Measurements from ENCODE around the gene TRPM4.
"Not testable (repeated sequence)": the region's sequence is repeated elsewhere in the genome, so short reads cannot be mapped to it uniquely, and the experiment has no call there.

Gene TRPM4

GRCh38 chr19:49222011-49222410, 64.4 kb downstream of the TRPM4 start:
- no peak overlapping the region for H3K4me2 ChIP-seq
- H3K9me3 ChIP-seq, result no peaks in the 10 kb centered on the region
- H3K9ac ChIP-seq, result no peak overlapping the region
- TF ChIP-seq Cebpa-rat (IDR thresholded peaks at IDR 0.05), result no peak
- peaks cover 22% of the 10 kb centered on the region for H3K4me1 ChIP-seq
- H3K36me3 ChIP-seq, result no peaks in the 10 kb centered on the region
- no peaks in the 10 kb centered on the region for H4K20me1 ChIP-seq
- H3K4me3 ChIP-seq, result no peak overlapping the region
- H3K27ac ChIP-seq, result no peak overlapping the region
- no peaks in the 10 kb centered on the region for H3K27me3 ChIP-seq

DNA sequence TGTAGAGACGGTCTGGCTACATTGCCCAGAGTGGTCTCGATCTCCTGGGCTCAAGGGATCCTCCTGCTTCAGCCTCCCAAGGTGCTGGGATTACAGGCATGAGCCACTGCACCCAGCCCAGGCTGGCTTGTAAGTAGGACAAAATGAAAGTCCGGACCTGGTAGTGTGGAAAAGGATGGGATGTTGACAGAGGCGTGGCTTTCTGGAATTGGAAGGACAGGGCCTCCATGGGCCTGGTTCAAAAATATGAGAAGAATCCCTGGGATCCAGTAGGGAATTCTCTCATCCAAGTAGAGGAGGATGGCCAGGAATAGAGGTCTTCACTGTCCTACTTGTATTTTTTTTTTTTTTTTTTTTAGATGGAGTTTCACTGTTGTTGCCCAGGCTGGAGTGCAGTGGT, 64.9 kb downstream of the TRPM4 start:
- TF ChIP-seq Cebpa-rat (IDR thresholded peaks at IDR 0.05), result no peak
- Histone ChIP-seq H3K9ac (no peak overlapping the region), H3K27me3 (no peaks in the 10 kb centered on the region)

DNA sequence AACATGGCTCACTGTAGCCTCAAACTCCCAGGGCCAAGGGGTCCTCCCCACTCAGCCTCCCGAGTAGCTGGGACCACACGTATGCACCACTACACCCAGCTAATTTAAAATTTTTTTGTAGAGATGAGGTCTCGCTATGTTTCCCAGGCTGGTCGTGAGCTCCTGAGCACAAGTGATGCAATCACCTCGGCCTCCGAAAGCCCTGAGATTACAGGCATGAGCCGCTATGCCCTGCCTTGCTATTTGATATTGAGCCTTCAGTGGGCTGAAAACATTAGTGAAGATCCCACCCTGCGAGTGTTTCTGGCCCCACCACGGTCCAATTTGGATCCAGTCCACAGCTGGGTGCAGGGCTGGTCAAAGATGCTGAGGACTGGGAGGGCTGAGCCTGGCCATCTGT, 65.9 kb downstream of the TRPM4 start:
- no peak overlapping the region for H3K27ac ChIP-seq
- no peak for TF ChIP-seq Cebpa-rat (IDR thresholded peaks at IDR 0.05)
- no peaks in the 10 kb centered on the region for H3K9me3 ChIP-seq
- H4K20me1 ChIP-seq, result no peaks in the 10 kb centered on the region
- H3K4me2 ChIP-seq, result no peak overlapping the region
- no peak overlapping the region for H3K9ac ChIP-seq
- peaks cover 22% of the 10 kb centered on the region for H3K4me1 ChIP-seq
- no peak overlapping the region for H3K4me3 ChIP-seq
- H3K27me3 ChIP-seq, result no peaks in the 10 kb centered on the region
- H3K36me3 ChIP-seq, result no peaks in the 10 kb centered on the region

More for the DNA sequence above, 64.9 kb downstream of the TRPM4 start:
- Histone ChIP-seq H3K4me3 (no peak overlapping the region), H3K9me3 (no peaks in the 10 kb centered on the region), H3K4me2 (no peak overlapping the region), H3K27ac (no peak overlapping the region), H3K36me3 (no peaks in the 10 kb centered on the region), H3K4me1 (peaks cover 22% of the 10 kb centered on the region), H4K20me1 (no peaks in the 10 kb centered on the region)

DNA sequence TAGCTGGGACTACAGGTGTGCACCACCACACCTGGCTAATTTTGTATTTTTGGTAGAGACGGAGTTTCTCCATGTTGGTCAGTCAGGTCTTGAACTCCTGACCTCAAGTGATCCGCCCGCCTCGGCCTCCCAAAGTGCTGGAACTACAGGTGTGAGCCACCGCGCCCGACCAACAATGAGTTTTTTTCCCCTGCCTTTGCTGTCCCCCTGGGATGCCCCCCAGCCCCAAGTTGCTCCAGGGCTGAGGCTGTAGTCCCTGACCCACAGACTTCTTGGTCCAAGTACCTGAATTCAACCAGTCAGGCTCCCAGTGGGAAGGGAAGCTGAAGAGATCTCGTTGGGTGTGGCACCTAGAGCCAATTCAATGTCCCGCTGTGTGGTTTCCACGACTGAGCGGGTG, 66.8 kb downstream of the TRPM4 start:
- H4K20me1 ChIP-seq, H3K27me3 ChIP-seq, H3K9ac ChIP-seq, H3K36me3 ChIP-seq, H3K4me2 ChIP-seq, H3K27ac ChIP-seq, H3K4me3 ChIP-seq, H3K9me3 ChIP-seq: not testable (repeated sequence)
- peaks cover 22% of the 10 kb centered on the region for H3K4me1 ChIP-seq

DNA sequence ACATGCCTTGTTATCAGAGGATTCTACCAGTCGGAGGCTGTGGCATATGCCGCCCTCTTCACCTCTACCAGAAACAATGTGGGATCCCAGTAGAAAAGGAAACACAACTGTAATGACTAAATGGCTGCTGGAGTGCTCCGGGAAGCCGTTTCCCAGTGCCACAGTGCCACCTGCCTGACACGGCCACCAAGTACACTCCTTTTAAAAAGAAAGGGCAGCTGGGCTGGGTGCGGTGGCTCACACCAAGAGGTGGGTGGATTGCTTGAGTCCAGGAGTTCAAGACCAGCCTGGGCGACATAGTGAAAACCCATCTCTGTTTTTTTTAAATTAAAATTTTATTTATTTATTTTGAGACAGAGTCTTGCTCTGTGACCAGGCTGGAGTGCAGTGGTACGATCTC, 67.3 kb downstream of the TRPM4 start:
- Histone ChIP-seq H3K9ac (no peak overlapping the region), H3K9me3 (no peaks in the 10 kb centered on the region), H4K20me1 (no peaks in the 10 kb centered on the region), H3K4me1 (peaks cover 22% of the 10 kb centered on the region), H3K27ac (no peak overlapping the region), H3K4me2 (no peak overlapping the region), H3K4me3 (no peak overlapping the region), H3K27me3 (no peaks in the 10 kb centered on the region), H3K36me3 (no peaks in the 10 kb centered on the region)
- TF ChIP-seq Cebpa-rat (IDR thresholded peaks at IDR 0.05), result no peak

DNA sequence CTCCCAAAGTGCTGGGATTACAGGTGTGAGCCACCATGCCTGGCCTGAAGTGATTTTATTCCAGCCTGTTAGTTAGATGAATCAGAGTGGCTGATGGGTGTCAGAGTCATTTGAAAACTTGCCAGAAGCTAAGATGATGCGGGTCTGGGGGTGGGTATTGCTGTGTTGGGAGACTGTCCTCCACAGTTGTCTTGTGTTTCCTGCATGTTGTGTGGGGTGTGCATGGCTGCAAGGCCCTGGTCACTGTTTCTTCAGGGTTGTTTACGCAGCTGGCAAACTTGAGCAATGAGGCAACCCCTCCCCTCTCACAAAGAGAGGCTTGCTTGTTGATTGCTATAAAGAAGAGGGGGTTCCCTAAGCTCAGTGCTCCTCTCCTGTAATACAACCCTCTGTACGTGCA, 71.8 kb downstream of the TRPM4 start:
- no peaks in the 10 kb centered on the region for H3K27me3 ChIP-seq

GRCh38 chr19:49231389-49231788, 73.8 kb downstream of the TRPM4 start:
- no peak for TF ChIP-seq Cebpa-rat (IDR thresholded peaks at IDR 0.05)
- Histone ChIP-seq H3K4me1 (peaks cover 12% of the 10 kb centered on the region), H4K20me1 (no peaks in the 10 kb centered on the region), H3K27me3 (no peaks in the 10 kb centered on the region), H3K9me3 (no peaks in the 10 kb centered on the region), H3K4me2 (peak overlapping the region; percentile 28), H3K36me3 (no peaks in the 10 kb centered on the region), H3K9ac (no peak overlapping the region), H3K4me3 (no peak overlapping the region), H3K27ac (no peak overlapping the region)

More for the DNA sequence above, 71.8 kb downstream of the TRPM4 start:
- Histone ChIP-seq H3K27ac (no peak overlapping the region), H4K20me1 (no peaks in the 10 kb centered on the region), H3K4me3 (no peak overlapping the region), H3K4me1 (peaks cover 31% of the 10 kb centered on the region), H3K9ac (no peak overlapping the region), H3K4me2 (no peak overlapping the region), H3K9me3 (no peaks in the 10 kb centered on the region), H3K36me3 (no peaks in the 10 kb centered on the region)
- no peak for TF ChIP-seq Cebpa-rat (IDR thresholded peaks at IDR 0.05)

DNA sequence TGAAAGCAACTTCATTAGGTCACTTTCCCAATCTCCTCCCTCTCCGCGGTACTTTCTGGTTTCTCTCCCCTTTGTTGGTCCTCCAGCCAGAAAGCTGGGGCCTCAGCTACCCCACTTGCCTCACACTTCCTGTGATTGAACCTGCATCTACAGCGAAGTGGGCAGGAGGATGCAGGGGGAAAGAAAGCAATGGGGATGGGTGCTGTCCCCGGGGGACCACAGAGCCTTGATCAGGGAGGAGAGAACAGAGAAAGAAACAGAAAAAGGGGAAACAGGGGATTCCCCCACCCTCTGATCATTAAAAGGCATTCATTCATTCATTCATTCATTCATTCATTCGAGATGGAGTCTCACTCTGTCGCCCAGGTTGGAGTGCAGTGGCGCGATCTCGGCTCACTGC, 74.2 kb downstream of the TRPM4 start:
- Histone ChIP-seq H3K36me3 (no peaks in the 10 kb centered on the region), H4K20me1 (no peaks in the 10 kb centered on the region), H3K9ac (no peak overlapping the region), H3K27me3 (no peaks in the 10 kb centered on the region), H3K9me3 (no peaks in the 10 kb centered on the region), H3K4me3 (no peak overlapping the region), H3K4me1 (peaks cover 10% of the 10 kb centered on the region; the same call in 1 of the 2 replicates), H3K4me2 (peak overlapping the region; percentile 28), H3K27ac (no peak overlapping the region)
- TF ChIP-seq Cebpa-rat (IDR thresholded peaks at IDR 0.05), result no peak

DNA sequence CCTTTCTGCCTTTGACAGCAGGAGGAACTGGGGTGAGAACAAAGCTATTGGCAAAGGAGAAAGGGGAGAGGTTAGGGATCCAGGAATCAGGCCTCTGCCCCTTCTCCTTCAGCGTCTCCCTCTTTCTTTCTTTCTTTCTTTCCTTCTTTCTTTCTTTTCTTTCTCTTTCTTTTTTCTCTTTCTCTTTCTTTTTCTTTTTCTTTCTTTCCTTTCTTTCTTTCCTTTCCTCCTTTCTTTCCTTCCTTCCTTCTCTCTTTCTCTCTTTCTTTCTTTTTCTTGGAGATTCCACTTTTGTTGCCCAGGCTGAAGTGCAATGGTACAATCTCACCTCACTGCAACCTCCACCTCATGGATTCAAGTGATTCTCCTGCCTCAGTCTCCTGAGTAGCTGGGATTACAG, 75.6 kb downstream of the TRPM4 start:
- Histone ChIP-seq H3K27ac (no peak overlapping the region), H4K20me1 (no peaks in the 10 kb centered on the region)

GRCh38 chr19:49241769-49242168, 84.2 kb downstream of the TRPM4 start:
- Histone ChIP-seq H3K9ac (no peak overlapping the region), H3K4me1 (peaks cover 7% of the 10 kb centered on the region), H4K20me1 (no peaks in the 10 kb centered on the region), H3K36me3 (no peaks in the 10 kb centered on the region), H3K9me3 (no peaks in the 10 kb centered on the region), H3K4me2 (no peak overlapping the region), H3K27me3 (no peaks in the 10 kb centered on the region), H3K4me3 (no peak overlapping the region), H3K27ac (no peak overlapping the region)
- TF ChIP-seq Cebpa-rat (IDR thresholded peaks at IDR 0.05), result no peak

More for the DNA sequence above, 75.6 kb downstream of the TRPM4 start:
- Histone ChIP-seq H3K9me3 (no peaks in the 10 kb centered on the region), H3K4me1 (peaks cover 10% of the 10 kb centered on the region; the same call in 1 of the 2 replicates), H3K4me2 (no peak overlapping the region), H3K36me3 (no peaks in the 10 kb centered on the region), H3K4me3 (no peak overlapping the region), H3K27me3 (no peaks in the 10 kb centered on the region), H3K9ac (no peak overlapping the region)
- TF ChIP-seq Cebpa-rat (IDR thresholded peaks at IDR 0.05), result no peak

DNA sequence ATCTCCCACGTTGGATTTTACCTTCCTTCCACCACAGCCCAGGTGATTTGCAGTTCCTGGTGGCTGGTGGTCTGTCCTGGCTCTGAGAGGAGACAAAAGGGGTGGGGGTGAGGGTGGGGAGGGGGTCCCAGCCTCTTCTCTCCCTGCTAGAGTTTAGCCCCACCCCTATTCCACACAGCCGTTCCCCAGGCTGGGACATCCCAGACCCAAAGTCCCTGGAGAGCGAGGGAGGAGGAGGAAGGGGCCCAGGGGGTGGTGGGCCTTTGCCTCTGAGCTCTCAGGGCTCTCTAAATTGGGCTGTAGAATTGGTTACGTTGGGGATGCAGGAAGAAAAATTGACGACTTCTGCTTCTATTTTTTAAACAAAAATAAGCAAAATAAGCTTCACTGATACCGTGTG, 85.5 kb downstream of the TRPM4 start:
- Histone ChIP-seq H3K9me3 (no peaks in the 10 kb centered on the region), H3K4me1 (peaks cover 7% of the 10 kb centered on the region), H3K4me2 (peak overlapping the region; percentile 14; the same call in 1 of the 2 replicates), H3K9ac (no peak overlapping the region), H4K20me1 (no peaks in the 10 kb centered on the region), H3K27ac (no peak overlapping the region), H3K27me3 (no peaks in the 10 kb centered on the region), H3K36me3 (no peaks in the 10 kb centered on the region), H3K4me3 (no peak overlapping the region)
- no peak for TF ChIP-seq Cebpa-rat (IDR thresholded peaks at IDR 0.05)

Data from BLaER1 (cell line).